Body of pancreas (tissue), 4 donors: ENCODE results near the gene MVD.

Source experiments
- POLR2A ChIP-seq, 3 donors: fragments of 450-650 bp; IDR thresholded peaks; one replicate each; pipeline ENCODE4 v1.6.1; 2016; ENCODE audit warnings: antibody characterized with exemption in 3 of 3, mild to moderate bottlenecking in 2 of 3
- TF ChIP-seq, protein P1 (sequence below), 7 experiments: fragments of 450-650 bp in 4 of 7; fragments of 200-600 bp in 3 of 7; sonication (generic) in 3 of 7; IDR thresholded peaks; one replicate each; pipeline ENCODE4 v1.5.1; 2016 to 2019; ENCODE audit warnings: antibody characterized with exemption in 7 of 7

DNA sequence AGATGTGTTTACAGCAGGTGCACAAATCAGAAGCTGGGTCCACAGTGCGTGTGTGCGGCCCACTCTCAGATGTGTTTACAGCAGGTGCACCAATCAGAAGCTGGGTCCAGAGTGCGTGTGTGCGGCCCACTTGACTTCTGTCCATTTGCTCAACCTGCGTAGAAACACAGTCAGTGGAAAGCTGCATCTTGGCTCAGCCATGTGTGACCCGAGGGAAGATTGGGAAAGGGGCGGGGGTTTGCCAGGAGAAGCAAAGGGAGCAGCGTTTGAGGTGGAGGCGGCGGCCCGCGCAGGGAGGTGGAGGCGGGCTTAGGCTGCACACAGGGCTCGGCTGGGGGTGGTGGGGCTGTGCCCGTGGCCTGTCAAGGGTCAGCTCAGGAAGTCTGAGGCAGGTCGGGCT, 47.7 kb upstream of the MVD start:
- TF ChIP-seq, protein P1, sequence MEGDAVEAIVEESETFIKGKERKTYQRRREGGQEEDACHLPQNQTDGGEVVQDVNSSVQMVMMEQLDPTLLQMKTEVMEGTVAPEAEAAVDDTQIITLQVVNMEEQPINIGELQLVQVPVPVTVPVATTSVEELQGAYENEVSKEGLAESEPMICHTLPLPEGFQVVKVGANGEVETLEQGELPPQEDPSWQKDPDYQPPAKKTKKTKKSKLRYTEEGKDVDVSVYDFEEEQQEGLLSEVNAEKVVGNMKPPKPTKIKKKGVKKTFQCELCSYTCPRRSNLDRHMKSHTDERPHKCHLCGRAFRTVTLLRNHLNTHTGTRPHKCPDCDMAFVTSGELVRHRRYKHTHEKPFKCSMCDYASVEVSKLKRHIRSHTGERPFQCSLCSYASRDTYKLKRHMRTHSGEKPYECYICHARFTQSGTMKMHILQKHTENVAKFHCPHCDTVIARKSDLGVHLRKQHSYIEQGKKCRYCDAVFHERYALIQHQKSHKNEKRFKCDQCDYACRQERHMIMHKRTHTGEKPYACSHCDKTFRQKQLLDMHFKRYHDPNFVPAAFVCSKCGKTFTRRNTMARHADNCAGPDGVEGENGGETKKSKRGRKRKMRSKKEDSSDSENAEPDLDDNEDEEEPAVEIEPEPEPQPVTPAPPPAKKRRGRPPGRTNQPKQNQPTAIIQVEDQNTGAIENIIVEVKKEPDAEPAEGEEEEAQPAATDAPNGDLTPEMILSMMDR (IDR thresholded peaks at IDR 0.05), result no peak
- no peak for TF ChIP-seq POLR2A (IDR thresholded peaks at IDR 0.05)
